Iris pigment epithelial cell (primary cell): Measurements from ENCODE around the gene RTN4R.
"Not testable (repeated sequence)": the region's sequence is repeated elsewhere in the genome, so short reads cannot be mapped to it uniquely, and the experiment has no call there.

Experiments used
- DNase-seq: peaks from one replicate; pipeline ENCODE4 v3.0.0-alpha.2; 2011; ENCODE audit warnings: low read depth

The RTN4R gene

DNA sequence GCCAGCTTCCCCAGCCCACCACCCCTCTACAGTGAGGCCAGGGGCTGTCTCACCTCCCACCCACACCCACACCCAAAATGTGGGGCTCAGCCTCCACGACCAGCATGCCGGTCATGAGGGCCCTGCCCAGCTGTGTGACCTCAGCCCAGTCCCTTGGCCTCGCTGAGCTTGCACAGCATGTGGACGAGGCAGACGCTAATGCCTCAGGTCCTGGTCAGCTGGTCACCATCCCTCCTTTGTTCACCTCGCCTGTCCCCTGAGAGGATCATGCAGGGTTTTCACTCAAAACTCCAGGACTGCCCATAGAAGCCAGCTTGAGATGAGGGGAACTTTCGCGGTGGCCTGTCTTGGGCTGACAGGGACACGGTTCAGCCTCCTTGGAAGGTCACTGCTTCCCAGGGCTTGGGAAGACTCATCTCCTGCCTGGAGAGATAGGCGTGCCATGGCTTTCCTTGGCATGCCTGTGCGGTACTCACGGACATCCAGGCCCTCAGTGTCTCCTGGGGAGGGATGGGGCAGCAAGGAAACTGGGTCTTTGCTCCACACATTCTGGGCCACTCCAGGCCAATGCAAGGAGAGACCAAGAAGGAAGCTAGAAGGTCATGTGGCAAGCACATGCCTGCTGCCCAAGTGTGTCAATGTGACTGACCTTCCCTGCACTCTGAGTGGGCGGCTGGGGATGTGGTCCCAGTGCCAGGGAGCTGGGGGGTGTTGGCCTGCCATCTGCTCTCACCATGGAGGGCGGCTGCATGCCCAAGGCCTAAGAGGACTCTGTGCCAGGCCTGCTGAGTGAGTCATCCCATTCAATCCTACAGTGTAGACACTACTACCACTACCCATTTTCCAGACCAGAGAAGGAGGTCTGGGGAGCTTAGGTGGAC is 3.2 kb upstream of the RTN4R start:
- no peak for DNase-seq

DNA sequence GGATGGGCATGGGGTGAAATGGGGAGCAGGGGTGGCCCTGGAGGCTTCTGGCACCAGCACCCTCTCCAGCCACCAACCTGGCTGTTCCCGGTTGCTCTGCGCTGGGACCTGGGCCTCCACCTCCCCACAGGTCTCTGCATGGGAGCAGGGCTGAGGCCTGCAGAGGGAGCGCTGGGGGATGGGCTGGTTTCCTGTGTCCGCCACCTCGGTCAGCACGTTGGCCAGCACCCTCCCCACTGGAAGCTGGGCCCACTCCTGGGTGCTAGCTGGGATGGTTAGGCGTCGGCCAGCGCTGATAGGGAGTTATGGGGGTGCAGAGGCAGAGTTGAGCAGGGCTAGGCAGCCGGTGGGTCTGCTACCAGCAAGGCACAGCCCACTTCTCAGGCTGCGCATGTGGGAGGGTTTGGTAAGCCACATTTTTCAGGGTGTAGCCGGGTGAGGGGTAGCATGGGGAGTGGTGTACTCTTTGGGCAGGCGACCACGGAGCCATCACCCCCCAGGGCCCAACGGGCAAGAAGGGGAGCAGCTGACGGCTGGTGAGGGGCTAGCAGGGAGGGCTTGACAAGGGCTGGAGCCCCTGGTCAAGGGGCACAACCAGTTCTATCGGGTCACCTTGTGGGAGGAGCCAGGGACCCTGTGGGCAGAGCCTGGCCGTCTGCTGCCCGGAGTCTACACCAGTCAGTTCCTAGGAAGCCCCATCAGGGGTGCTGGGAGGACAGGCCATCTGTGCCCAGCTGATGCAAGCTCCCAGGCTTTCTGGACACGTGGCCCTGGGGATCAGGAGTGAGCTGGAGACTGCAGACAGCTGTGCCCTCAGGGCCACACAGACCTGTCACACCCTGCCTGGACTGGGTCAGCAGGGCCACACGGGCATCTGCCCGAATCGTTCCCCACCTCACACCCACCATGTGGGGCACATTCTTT is 2.3 kb upstream of the RTN4R start:
- DNase-seq, result not testable (repeated sequence)

DNA sequence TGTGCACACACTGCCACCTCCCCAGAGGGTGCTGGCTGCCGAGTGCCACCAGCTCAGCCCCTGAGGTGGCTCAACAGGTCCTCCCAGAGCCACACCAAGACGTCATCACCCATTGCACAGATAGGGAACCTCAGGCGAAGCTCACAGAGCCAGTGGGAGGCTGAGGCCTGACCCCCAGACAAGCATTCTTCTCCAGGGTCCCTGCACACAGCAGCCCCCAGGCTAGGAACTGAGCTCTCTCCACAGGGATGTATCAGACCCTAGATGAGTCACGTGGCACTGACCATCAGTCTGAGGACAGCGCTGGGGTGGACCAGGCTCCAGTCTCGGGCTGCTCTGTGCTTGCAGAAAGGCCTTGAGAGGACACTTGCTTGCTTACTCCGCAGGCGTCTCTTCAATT is 1.6 kb upstream of the RTN4R start:
- not testable (repeated sequence) for DNase-seq

DNA sequence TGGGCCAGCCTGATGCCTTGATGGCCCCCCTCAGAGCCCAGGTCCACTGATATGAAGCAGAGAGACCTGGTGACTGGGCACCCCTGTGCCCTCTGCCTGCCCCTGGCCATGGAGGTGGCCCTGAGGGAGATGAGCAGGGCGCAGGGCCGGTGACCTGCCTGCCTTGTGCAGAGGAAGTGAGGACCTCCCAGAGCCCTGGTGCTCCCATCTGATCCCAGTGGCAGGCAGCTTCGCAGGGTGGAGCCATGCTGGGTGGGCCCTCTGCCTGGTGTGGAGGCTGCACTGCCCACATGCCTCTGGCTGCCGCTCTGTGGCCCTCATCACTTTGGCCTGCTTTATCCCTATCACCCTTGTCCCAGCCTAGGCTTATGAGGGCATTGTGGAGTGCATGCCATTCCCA is 1.1 kb upstream of the RTN4R start:
- DNase-seq, result not testable (repeated sequence)

DNA sequence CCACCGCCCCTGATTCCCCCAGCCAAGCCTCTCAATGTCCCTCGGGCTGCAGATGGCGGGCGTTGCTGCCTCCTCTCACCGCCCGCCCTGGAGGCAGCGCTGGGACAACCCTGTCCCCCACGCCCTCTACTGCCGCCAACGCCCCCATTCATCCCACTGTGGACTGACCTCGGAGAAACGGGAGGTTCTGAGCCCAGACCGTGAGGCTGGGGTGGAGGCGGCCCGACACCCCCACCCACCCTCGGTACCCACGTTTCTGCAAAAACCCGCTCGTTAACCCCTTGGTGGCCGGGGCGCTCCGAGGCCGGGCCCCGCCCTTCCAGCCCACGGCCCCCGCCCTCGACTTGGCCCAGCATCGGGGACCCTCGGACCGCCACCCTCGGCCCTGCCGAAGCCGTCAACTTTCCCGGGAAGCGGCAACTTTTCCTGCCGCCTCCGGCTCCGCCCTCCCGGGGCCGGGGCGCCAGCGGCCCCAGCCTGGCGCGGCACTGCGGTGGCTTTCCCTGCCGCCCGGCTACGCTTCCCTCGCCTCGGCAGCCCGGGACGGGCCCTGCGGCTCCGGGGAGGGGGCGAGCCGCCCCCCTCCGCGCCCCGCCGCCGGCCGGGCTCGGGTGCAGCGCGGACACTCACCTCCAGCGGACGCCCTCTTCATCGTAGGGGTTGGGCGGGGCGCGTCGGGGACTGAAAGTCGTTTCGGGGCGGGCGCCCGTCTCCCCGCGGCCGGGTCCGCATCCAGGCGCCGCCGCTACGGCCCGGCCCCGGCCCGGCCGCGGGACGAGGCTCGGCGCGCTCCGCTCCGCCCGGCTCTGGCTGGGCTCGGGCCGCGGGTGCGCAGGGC is 458 bp downstream of the RTN4R start:
- DNase-seq, result no peak

DNA sequence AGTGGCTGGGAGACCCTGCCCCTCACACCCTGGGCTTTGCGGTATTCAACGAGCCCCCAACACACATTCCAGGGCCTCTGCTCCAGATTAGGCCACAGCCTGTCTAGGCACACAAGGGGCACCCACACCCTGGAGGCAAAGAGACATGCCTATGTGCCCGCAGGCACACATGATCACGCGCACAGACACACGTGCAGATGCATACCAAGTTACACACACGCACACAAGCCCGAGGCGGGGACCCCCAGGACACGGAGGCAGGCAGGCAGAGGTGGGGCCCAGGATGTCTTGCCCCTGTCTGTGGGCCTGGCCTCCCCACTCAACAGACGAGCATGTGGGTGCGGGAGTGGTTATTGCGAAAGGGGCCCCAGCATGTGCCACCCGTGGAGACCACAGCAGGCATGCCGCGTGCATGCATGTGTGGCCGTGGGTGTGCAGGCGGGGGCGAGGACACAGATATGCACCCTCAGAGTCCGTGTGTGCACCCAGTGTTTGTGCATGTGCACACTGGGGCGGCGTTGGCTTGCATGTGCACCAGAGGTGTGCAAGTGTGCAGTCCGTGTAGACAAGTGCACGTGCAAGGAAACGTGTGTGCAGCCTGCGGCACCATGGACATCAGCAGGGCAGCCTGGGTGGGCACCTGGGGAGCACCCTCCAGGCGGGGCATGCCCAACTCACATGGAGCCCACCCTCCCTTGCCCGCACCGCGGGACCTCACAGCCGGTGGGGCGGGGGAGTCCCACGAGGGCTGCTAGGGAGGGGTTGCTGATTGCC is 1.3 kb downstream of the RTN4R start:
- not testable (repeated sequence) for DNase-seq

DNA sequence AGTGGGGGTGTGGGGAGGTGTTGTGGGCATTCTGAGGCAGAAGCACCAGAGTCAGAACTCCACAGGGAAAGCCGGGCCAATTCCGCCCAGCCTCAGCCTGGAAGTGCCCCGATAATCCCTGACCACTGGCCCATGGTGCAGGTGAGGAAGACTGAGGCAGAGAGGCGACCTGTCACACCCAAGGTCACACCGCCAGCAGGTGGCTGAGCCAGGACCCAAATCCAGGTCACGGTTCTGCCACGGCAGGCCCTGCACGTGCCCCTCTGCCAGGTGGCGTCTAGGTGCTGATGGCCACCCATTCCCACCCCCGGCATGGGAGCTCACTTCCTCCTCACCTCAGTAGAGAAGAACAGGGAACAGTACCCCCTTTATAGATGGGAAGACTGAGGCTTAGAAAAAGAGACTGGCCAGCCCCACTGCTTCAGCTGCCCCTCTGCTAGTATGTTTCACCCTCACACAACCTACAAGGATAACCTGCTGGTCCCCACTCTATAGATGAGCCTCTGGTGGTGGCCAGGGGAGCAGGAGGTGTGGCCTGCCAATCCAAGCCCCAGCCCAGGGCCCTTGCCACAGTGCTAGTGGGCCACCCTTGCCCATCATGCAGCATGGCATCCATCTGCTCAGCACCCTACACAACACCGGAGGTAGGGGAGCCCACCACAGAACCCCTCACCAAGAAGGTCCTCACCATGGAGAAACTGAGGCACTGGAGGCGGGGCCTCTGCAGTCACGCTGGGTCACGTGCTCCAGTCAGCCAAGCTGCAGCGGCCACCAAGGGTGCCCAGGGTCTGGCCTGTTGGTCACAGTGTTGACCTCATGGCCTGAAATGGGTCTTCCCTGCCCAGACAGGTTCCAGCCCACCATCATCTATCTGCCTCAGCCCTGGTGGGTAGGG is 2.1 kb downstream of the RTN4R start:
- DNase-seq, result not testable (repeated sequence)

DNA sequence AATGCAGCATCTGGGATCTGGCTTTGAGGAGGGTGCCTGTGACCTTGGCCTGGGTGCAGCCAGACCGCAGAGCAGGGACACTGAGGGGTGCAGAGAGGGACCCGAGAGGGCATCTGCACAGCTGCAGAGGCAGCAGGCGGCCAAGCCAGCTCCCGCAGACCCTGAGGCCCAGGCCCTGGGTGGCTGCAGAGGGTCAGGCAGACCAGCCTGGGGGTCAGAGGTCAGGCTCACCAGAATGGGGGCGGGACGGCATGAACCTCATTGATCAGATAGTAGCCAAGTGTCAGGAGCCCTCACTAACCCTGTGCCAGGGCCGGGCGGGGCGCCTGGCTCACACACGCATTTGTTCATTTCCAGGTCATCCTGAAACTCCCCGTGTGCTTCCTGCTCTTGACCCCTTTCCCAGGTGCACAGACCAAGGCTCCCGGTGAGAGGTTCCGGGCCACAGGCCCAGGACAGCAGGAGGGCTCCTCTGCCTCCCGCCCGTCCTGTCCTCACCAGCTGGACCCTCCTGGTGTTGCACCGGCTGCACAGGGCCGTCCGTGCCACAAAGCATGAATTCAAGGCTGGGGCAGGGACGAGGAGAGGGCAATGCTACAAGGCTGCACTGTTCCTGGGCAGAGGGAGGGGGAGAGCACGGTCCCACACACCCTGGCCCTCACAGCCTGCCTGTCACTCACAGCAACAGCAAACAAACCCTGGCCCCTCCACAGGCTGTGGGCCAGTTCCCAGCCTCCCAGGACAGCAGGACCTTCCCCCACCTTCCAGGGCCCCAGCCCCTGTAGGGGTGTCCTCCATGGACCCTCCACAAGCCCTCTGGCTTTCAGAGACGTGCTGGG is 3.3 kb downstream of the RTN4R start:
- DNase-seq, result no peak

DNA sequence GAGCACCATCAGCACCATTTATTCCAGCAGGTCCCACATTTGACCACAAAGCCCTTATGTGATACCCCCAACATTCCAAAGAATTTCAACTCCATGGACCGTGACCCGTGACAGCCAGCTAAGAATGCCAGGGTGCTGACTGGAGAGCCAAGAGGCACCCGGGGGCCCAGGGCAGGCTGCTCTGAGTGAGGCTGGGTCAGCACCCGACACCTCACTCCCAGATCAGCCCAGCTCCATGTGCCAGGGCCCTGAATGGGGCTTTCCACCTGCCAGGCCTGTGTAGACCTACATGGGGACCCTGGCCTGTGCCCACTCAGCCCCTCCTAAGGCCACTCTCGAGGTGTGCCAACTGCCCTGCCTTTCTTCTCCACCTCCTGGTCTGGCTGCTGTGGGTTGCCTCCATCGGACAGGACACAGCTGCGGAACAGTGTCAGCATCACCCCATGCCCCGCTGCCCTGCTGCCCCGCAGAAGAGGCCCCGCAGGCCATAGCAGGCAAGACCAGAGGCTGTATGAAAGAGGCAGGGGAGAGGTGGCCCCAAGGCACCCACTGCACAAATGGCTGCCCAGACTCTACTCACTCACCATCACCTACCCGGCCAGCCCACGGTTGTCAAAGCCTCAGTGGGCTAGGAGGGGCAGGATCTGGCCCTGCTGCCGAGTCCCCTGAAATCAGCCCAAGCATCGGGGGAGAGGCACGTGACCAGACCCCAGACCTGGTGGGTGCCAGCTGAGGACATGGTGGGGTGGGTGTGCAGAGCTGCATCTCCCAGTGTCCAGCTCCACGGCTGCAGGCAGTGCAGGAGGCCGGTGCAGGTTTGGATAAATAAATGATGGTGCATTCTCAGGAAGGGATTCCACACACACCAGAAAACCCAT is 4.5 kb downstream of the RTN4R start:
- DNase-seq, result not testable (repeated sequence)

DNA sequence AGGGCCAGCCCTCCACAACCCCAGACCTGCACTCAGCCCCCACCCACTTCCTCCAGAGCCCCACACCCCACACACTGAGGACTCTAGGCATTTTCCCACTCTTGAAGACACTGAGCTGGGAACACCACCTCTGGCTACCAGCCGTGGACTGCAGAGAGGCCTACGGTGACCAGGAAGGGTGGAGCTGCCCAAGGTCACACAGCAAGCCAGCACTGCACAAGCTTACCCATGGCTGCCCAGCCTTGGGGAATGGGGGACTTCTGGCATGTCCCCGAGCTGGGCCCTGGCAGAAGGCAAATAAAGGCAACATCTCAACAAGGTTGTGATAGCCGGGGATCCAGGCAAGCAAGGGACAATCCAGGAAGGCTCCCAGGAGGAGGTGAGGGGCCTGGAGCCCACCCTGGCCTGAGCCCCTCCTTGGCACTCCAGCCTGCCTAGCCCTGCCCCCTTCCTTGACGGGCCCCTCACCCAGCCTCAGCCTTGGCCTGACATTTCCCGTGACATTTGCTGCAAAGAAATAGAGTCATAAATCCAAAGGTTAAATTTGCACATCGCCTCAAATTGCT is 5.5 kb downstream of the RTN4R start:
- no peak for DNase-seq

DNA sequence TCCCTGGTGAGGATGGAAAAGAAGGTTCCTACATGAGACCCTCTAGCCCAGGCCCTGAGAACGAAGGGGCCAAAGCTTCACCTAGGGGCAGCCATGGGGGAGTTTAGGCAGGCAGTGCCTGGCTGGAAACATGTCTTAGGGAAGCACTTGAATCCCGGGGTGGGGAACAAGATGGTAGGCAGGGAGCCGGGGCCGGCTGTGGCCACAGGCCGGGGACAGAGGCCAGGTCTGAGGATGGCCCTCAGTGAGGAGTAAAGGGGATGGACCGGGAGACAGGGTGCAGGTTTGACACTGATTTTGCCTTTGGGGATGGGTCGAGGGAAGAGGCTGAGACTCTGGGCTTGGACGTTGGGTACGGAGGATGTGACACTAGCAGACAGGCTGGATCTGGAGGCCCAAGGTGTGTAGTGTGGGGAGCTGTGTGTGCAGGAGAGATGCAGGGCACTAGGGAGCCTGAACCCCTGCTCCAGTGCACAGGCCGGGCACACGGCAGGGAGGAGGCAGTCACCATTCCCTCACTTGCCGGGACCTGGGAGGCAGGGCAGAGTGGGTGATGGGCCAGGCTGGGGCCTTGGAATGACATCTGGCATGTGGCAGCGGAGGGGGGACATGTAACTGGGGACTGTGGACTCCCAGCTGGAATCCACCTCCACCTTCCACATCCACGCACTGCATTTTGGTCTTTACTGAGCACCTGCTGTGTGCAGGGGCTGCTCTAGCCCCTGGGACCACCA is 6.1 kb downstream of the RTN4R start:
- no peak for DNase-seq

DNA sequence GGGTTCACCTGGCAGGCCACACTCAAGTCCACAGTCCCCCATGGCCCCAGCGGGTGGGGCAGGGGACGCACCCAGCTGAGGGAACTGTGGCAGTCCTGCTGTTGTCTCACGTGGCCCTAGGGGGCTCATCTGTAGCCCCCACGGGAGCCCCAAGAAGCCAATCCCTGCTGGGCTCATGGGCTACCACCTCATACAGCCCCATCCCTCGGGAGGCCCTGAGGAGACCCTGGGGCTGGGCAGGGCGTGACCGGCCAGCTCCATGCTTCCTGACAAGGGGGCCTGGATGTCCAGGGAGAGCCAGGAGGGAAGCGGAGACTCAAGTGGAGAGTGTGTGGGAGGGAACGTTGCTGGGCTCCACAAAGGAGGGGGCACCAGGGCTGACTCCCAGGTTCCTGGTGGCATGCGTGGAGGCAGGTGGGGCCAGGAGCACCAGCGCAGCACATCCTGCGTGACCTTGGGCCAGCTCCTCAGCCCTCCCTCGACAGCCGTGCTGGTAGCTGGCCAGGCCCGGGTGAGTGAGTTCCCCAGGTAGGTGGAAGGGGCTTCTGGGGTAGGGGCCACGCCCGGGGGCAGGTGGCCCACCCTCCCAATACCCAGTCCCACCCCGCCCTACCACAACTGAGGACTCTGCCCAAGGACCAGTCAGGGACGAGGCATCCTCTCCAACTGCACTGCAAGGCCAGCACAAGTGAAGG is 7.9 kb downstream of the RTN4R start:
- DNase-seq, result no peak

DNA sequence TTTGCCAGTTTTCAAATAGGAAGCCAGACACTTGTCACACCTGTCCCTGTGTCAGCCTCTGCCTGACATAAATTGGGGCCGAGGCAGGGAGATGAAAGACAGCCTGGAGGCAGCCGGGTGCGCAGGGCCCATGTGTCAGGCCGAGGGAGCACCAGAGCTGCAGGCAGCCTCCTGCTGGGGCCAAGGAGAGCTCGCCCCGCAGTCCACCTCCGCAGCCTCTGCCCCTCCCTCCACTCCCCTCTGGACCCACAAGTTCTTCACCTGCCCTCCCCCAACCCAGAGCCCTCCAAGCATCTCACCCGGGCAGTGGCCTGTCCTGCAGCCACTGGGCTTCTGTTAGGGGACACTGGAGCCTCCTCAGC is 8.8 kb downstream of the RTN4R start:
- no peak for DNase-seq

DNA sequence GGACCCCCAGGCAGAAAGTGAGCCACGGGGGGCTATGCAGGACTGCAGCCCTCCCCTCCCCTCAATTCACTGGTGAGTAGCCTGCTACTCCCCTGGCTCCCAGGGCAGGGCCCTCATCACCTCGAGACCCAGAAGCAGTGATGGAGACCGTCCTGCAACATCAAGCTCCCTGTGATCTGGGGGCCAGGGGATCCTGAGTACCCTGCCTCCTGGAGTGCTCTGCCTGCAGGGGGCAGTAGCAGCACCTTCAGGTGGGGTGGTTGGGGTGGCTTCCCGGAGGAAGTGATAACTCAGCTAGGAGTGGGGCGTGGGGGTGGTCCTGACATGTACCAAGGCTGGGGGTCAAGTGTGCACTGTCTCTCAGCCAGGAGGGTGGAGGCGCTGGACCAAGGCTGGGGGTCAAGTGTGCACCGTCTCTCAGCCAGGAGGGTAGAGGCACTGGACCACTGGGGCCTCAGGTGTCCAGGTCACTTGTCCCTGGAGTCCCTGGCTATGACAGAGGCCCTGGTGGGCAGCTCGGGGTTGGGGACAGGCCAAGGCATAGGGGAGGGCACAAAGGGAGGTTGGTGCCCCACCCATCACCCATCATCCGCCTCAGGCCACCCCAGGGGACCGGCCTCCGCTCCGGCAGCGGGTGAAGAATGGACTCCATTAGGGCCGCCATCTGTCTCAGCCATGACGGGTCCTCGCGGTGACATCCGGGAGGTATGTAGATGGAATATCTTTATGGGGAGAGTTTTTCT is 9.4 kb downstream of the RTN4R start:
- DNase-seq, result no peak

DNA sequence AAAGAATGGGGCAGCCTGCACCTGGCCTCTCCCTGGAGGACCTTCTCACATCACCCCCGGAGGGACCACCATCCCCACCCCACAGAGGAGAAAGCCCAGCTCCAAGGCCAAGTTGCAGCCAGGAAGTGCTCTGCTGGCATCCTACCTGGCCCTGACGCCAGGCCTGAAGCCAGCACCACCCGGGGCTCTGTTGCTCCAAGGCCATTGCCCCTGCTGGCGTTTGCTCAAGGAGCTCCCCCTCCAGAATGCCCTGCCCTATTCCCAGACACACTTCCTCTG is 10.2 kb downstream of the RTN4R start:
- no peak for DNase-seq
